Prostate gland (tissue), 2 donors: ENCODE measurements around the gene GFER.

Experiments used
- POLR2A ChIP-seq: fragments of 450-650 bp; IDR thresholded peaks from one replicate; pipeline ENCODE4 v1.6.1; 2016; ENCODE audit warnings: antibody characterized with exemption, mild to moderate bottlenecking
- TF ChIP-seq, protein P1 (sequence below), 4 experiments: fragments of 200-600 bp in 2 of 4; fragments of 450-650 bp in 2 of 4; sonication (generic) in 2 of 4; IDR thresholded peaks; 1 replicate in 3 of 4; 2 replicates in 1 of 4; pipeline ENCODE4 v1.5.1; 2016 to 2019; ENCODE audit warnings: antibody characterized with exemption in 4 of 4, mild to moderate bottlenecking in 2 of 4, moderate library complexity in 2 of 4

DNA sequence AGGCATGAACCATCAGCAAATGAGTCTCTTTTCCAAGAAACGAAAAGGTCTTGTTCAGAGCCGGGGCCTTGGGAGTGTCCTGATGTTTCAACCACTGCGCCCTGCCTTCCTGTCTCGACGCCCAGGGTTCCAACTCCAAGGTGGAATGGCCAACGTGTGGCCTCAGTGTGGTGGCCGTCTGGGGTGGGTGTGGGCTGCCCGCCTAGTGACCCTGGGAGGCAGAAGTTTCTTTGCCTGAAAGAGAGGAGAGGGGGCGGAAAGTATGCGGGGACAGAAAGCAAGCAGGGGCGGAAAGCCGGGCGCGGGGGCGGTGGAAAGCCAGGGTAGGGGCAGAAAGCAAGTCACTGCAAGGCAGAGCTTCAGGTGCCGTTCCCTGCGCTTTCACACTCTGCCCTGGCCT lies 45.1 kb upstream of the GFER start:
- TF ChIP-seq, protein P1, sequence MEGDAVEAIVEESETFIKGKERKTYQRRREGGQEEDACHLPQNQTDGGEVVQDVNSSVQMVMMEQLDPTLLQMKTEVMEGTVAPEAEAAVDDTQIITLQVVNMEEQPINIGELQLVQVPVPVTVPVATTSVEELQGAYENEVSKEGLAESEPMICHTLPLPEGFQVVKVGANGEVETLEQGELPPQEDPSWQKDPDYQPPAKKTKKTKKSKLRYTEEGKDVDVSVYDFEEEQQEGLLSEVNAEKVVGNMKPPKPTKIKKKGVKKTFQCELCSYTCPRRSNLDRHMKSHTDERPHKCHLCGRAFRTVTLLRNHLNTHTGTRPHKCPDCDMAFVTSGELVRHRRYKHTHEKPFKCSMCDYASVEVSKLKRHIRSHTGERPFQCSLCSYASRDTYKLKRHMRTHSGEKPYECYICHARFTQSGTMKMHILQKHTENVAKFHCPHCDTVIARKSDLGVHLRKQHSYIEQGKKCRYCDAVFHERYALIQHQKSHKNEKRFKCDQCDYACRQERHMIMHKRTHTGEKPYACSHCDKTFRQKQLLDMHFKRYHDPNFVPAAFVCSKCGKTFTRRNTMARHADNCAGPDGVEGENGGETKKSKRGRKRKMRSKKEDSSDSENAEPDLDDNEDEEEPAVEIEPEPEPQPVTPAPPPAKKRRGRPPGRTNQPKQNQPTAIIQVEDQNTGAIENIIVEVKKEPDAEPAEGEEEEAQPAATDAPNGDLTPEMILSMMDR (IDR thresholded peaks at IDR 0.05) = no peak
- no peak for TF ChIP-seq POLR2A
